Measurements from ENCODE around the gene ATG7. TPM values are rescaled to one million over a fixed set of nuclear protein-coding genes. Genes with fewer than 3 reads are reported as not detected.

ATG7 gene
- total RNA-seq, 1 experiment from 2014 or later = 29.3 TPM

DNA sequence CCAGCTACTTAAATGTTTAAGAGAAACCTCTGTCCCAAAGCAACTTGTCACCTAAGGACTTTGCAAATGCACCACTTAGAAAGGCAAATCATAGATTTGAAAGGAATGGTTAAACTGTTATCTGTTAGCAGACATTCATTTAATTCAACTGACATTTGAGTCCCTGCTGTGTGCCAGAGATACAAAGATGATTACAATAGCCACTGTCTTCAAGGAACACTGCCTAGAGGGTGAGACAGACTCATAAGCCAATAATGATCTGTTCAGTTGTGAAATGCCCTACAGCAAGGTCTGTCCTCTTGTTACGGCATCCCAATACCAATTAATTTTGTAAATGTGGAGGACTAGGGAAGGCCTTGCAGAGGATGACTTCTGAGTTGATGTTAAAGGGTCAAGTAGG, 113.1 kb downstream of the ATG7 start:
- no peak overlapping the region for H2AFZ ChIP-seq (ENCODE audit: low read depth, low read length, poor library complexity, severe bottlenecking)
- TF ChIP-seq SRF (IDR thresholded peaks at IDR 0.05; ENCODE audit: low read depth) = no peak
- TF ChIP-seq EZH2 (IDR thresholded peaks at IDR 0.05) = no peak
- TF ChIP-seq, protein P1, sequence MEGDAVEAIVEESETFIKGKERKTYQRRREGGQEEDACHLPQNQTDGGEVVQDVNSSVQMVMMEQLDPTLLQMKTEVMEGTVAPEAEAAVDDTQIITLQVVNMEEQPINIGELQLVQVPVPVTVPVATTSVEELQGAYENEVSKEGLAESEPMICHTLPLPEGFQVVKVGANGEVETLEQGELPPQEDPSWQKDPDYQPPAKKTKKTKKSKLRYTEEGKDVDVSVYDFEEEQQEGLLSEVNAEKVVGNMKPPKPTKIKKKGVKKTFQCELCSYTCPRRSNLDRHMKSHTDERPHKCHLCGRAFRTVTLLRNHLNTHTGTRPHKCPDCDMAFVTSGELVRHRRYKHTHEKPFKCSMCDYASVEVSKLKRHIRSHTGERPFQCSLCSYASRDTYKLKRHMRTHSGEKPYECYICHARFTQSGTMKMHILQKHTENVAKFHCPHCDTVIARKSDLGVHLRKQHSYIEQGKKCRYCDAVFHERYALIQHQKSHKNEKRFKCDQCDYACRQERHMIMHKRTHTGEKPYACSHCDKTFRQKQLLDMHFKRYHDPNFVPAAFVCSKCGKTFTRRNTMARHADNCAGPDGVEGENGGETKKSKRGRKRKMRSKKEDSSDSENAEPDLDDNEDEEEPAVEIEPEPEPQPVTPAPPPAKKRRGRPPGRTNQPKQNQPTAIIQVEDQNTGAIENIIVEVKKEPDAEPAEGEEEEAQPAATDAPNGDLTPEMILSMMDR (IDR thresholded peaks at IDR 0.05 in 2 of 3, conservative IDR thresholded peaks at IDR 0.05 in 1 of 3; ENCODE audit: borderline replicate concordance in 1 of 3, insufficient read depth in 1 of 3, low read depth in 2 of 3, low read length in 2 of 3) = no peak
- no peak for TF ChIP-seq CEBPB (IDR thresholded peaks at IDR 0.05; ENCODE audit: low read depth)
- no peak for TF ChIP-seq ZNF274 (IDR thresholded peaks at IDR 0.05; ENCODE audit: low read depth, low read length)
- TF ChIP-seq ZFX (IDR thresholded peaks at IDR 0.05) = no peak
- no peak for TF ChIP-seq POLR2AphosphoS5 (IDR thresholded peaks at IDR 0.05; ENCODE audit: low read depth, low read length)
- no peak for TF ChIP-seq ATF3 (IDR thresholded peaks at IDR 0.05)
- TF ChIP-seq TCF7L2 (IDR thresholded peaks at IDR 0.05; ENCODE audit: borderline replicate concordance, extremely low read depth, insufficient read depth, insufficient read length) = no peak
- TF ChIP-seq EZH2phosphoT487 (IDR thresholded peaks at IDR 0.05; ENCODE audit: borderline replicate concordance) = no peak
- TF ChIP-seq, protein P2, sequence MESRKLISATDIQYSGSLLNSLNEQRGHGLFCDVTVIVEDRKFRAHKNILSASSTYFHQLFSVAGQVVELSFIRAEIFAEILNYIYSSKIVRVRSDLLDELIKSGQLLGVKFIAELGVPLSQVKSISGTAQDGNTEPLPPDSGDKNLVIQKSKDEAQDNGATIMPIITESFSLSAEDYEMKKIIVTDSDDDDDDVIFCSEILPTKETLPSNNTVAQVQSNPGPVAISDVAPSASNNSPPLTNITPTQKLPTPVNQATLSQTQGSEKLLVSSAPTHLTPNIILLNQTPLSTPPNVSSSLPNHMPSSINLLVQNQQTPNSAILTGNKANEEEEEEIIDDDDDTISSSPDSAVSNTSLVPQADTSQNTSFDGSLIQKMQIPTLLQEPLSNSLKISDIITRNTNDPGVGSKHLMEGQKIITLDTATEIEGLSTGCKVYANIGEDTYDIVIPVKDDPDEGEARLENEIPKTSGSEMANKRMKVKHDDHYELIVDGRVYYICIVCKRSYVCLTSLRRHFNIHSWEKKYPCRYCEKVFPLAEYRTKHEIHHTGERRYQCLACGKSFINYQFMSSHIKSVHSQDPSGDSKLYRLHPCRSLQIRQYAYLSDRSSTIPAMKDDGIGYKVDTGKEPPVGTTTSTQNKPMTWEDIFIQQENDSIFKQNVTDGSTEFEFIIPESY (IDR thresholded peaks at IDR 0.05; ENCODE audit: extremely low read depth, insufficient replicate concordance, low read length) = no peak
- TF ChIP-seq POLR2A (IDR thresholded peaks at IDR 0.05; ENCODE audit: borderline replicate concordance, extremely low read depth, insufficient read depth, insufficient read length) = no peak
- TF ChIP-seq EGR1 (IDR thresholded peaks at IDR 0.05; ENCODE audit: low read depth) = no peak
- TF ChIP-seq REST (IDR thresholded peaks at IDR 0.05; ENCODE audit: low read depth) = no peak
- TF ChIP-seq JUND (IDR thresholded peaks at IDR 0.05) = no peak
- TF ChIP-seq CBX3 (IDR thresholded peaks at IDR 0.05; ENCODE audit: low read depth) = no peak
- TF ChIP-seq SP1 (IDR thresholded peaks at IDR 0.05; ENCODE audit: low read depth) = no peak
- H3K27me3 ChIP-seq (ENCODE audit: insufficient read depth, low read length) = no peaks in the 10 kb centered on the region
- POLR2A ChIA-PET = no interaction called here
- BruUV-seq (replicated peaks) = no TSS peak
- H4K20me1 ChIP-seq (ENCODE audit: insufficient read depth) = no peaks in the 10 kb centered on the region
- no peaks in the 10 kb centered on the region for H3K9me2 ChIP-seq (ENCODE audit: insufficient read depth)
- H3K4me3 ChIP-seq (replicated peaks in 1 of 2; ENCODE audit: low read depth in 1 of 2, low read length in 2 of 2) = no peak overlapping the region
- intact Hi-C loops (cut with micrococcal nuclease) = no loop called here
- no peak for ATAC-seq
- no peaks in the 10 kb centered on the region for H3K4me1 ChIP-seq (ENCODE audit: control insufficient read depth in 1 of 2, insufficient read depth in 2 of 2, low read length in 2 of 2)
- no peaks in the 10 kb centered on the region for H3K79me2 ChIP-seq (ENCODE audit: insufficient read depth, low read length)
- RAD21 ChIA-PET (ENCODE audit: low non-redundant PET in 1 of 2, low total read pairs in 2 of 2, uncharacterized antibody in 2 of 2, unreplicated experiment in 2 of 2) = no interaction called here
- CTCF ChIA-PET = no interaction called here
- H3K9me3 ChIP-seq (ENCODE audit: control insufficient read depth in 1 of 2, insufficient read depth in 1 of 2, low read depth in 1 of 2, low read length in 2 of 2) = no peaks in the 10 kb centered on the region
- H3K4me2 ChIP-seq (ENCODE audit: low read length) = no peak overlapping the region
- H3K36me3 ChIP-seq (ENCODE audit: control insufficient read depth in 1 of 2, insufficient read depth in 2 of 2, low read length in 2 of 2) = no peaks in the 10 kb centered on the region
- H3K27ac ChIP-seq (ENCODE audit: low read depth, low read length) = no peak overlapping the region
- no peak overlapping the region for H3K9ac ChIP-seq (ENCODE audit: low read length)
- DNase-seq (ENCODE audit: low read depth, low spot score) = no peak

Measured in HCT116 (cell line).